Panc1 (cell line): ENCODE measurements around the gene STOX2. TPM values are rescaled to one million over a fixed set of nuclear protein-coding genes. Genes with fewer than 3 reads are reported as not detected.

ENCODE experiments used
- ATAC-seq: fragments of 200-7000 bp; cut with Tn5 transposase; 2 replicates; pipeline ENCODE4 v1.9.1; 2020; ENCODE audit warnings: mild to moderate bottlenecking, moderate library complexity
- BruUV-seq: library from RNA; stranded (reverse); fragments of 400-500 nt; replicated peaks from 2 replicates; lab custom pipeline; 2021; lab: Mats Ljungman, UMichigan
- CTCF ChIA-PET: fragments of 300-600 bp; sonication (Branson Sonifier 250); formaldehyde crosslinking; loops from one replicate; lab custom pipeline; 2022; ENCODE audit warnings: antibody characterized with exemption; lab: Charles Lee
- POLR2A ChIA-PET: fragments of 300-600 bp; sonication (Branson Sonifier 250); formaldehyde crosslinking; loops from one replicate; lab custom pipeline; 2022; ENCODE audit warnings: antibody characterized with exemption; lab: Charles Lee
- DNase-seq: peaks from one replicate; pipeline ENCODE4 v3.0.0-alpha.2; 2010; ENCODE audit warnings: low read depth, low spot score
- H3K27ac ChIP-seq: 2 replicates; pipeline ENCODE4 v1.5.1; 2011; ENCODE audit warnings: mild to moderate bottlenecking, low read length, inconsistent platforms
- H3K27me3 ChIP-seq: fragments of 200-500 bp; sonication (Bioruptor generic); 2 replicates; pipeline ENCODE4 v1.6.0; 2014; ENCODE audit warnings: low read length, inconsistent platforms; ENCODE audit not compliant: control insufficient read depth, insufficient read depth
- H3K36me3 ChIP-seq: fragments of 200-500 bp; sonication (Bioruptor generic); 2 replicates; pipeline ENCODE4 v1.5.1; 2014; ENCODE audit warnings: inconsistent platforms, mild to moderate bottlenecking, low read length, moderate library complexity; ENCODE audit not compliant: control insufficient read depth, insufficient read depth
- H3K4me1 ChIP-seq: 2 replicates; pipeline ENCODE4 v1.5.1; 2011; ENCODE audit warnings: inconsistent platforms, mild to moderate bottlenecking, low read length, moderate library complexity; ENCODE audit not compliant: control insufficient read depth, insufficient read depth
- H3K4me3 ChIP-seq, 2 experiments: 2 replicates each; pipeline ENCODE4 v1.5.1; 2011 to 2012; ENCODE audit warnings: low read depth in 2 of 2, low read length in 2 of 2, mild to moderate bottlenecking in 2 of 2, inconsistent platforms in 1 of 2, moderate library complexity in 1 of 2
- H3K9me3 ChIP-seq: fragments of 200-500 bp; sonication (Bioruptor generic); 2 replicates; pipeline ENCODE4 v1.5.1; 2014; ENCODE audit warnings: low read depth, mild to moderate bottlenecking, inconsistent platforms, low read length, moderate library complexity; ENCODE audit not compliant: control insufficient read depth, insufficient read depth
- CTCF ChIP-seq: fragments of 450-650 bp; IDR thresholded peaks from 2 replicates; pipeline ENCODE4 v1.5.1; 2017; ENCODE audit warnings: mild to moderate bottlenecking
- POLR2AphosphoS5 ChIP-seq: IDR thresholded peaks from 2 replicates; pipeline ENCODE4 v1.6.1; 2012; ENCODE audit warnings: mild to moderate bottlenecking, low read depth, low read length, moderate library complexity
- REST ChIP-seq, 2 experiments: IDR thresholded peaks; 2 replicates each; pipeline ENCODE4 v1.6.1; 2011 to 2012; ENCODE audit warnings: low read depth in 2 of 2, control low read depth in 1 of 2, low read length in 1 of 2, mild to moderate bottlenecking in 1 of 2, moderate library complexity in 1 of 2; ENCODE audit not compliant: insufficient read depth in 1 of 2
- SIN3A ChIP-seq: IDR thresholded peaks from 2 replicates; pipeline ENCODE4 v1.6.1; 2012; ENCODE audit warnings: low read depth, mild to moderate bottlenecking, low read length, moderate library complexity, borderline replicate concordance; ENCODE audit not compliant: insufficient read depth
- TCF7L2 ChIP-seq: IDR thresholded peaks from 2 replicates; pipeline ENCODE4 v1.6.1; 2011; ENCODE audit warnings: mild to moderate bottlenecking, low read depth, low read length, inconsistent platforms
- in situ Hi-C: cut with HindIII; loops from 2 replicates; pipeline ENCODE4 v1.10.0; 2016; ENCODE audit warnings: low sequenced_read_pairs, low pct_unique_long_range_greater_than_20kb
- intact Hi-C: fragments of 100-400 bp; cut with micrococcal nuclease; formaldehyde crosslinking; loops from one replicate; pipeline ENCODE4 v1.10.0; 2022; ENCODE audit not compliant: unreplicated experiment
- total RNA-seq: library from RNA; stranded (reverse); gene quantifications from one replicate; pipeline ENCODE4 v1.2.1, GENCODE V29; 2021; ENCODE audit not compliant: unreplicated experiment

STOX2 gene
- total RNA-seq, 1 experiment from 2014 or later = 10.6 TPM

- Histone ChIP-seq H3K4me1 (no peaks in the 10 kb centered on the region), H3K27me3 (no peaks in the 10 kb centered on the region), H3K36me3 (no peaks in the 10 kb centered on the region), H3K27ac (no peak overlapping the region), H3K9me3 (no peaks in the 10 kb centered on the region), H3K4me3 (no peak overlapping the region)
- ChIA-PET POLR2A (interaction anchor here (0.6 kb wide), 1 partner anchor 736 kb away, joined by 3 read pairs; no protein-coding TSS in a partner anchor), CTCF (no interaction called here)
- TF ChIP-seq CTCF (no peak), REST (IDR thresholded peaks at IDR 0.05; ENCODE audit: insufficient read depth in 1 of 2, low read depth in 2 of 2, low read length in 1 of 2) (no peak), SIN3A (no peak), POLR2AphosphoS5 (no peak), TCF7L2 (no peak)
- DNase-seq (no peak), ATAC-seq (no peak)
- no TSS peak for BruUV-seq
- intact Hi-C loops (no loop called here), in situ Hi-C loops (no loop called here)
Observed at GRCh38 chr4:183855323-183856190, 49.5 kb upstream of the STOX2 start.

GRCh38 chr4:183857040-183857439, 48.1 kb upstream of the STOX2 start:
- ATAC-seq = no peak
- CTCF ChIA-PET = no interaction called here

More at GRCh38 chr4:183857040-183857439, 48.1 kb upstream of the STOX2 start:
- POLR2A ChIA-PET = no interaction called here
- no TSS peak for BruUV-seq
- no peak for TF ChIP-seq CTCF
- TF ChIP-seq POLR2AphosphoS5 = no peak
- no peak for TF ChIP-seq SIN3A
- no peak for TF ChIP-seq REST (IDR thresholded peaks at IDR 0.05; ENCODE audit: insufficient read depth in 1 of 2, low read depth in 2 of 2, low read length in 1 of 2)
- TF ChIP-seq TCF7L2 = no peak
- no peak overlapping the region for H3K4me3 ChIP-seq
- intact Hi-C loops = no loop called here
- no peak for DNase-seq
- in situ Hi-C loops = no loop called here
- H3K9me3 ChIP-seq = no peaks in the 10 kb centered on the region
- no peak overlapping the region for H3K27ac ChIP-seq
- no peaks in the 10 kb centered on the region for H3K36me3 ChIP-seq
- H3K4me1 ChIP-seq = no peaks in the 10 kb centered on the region
- H3K27me3 ChIP-seq = no peaks in the 10 kb centered on the region
